MM.1S (cell line): ENCODE data around the gene C1orf232.

ENCODE experiments used
- DNase-seq: peaks from one replicate; pipeline ENCODE4 v3.0.0-alpha.2; 2015
- H2AFZ ChIP-seq: fragments of 300-600 bp; sonication (generic); 2 replicates; pipeline ENCODE4 v1.6.0; 2016; ENCODE audit warnings: antibody characterized with exemption, low read length
- H3F3A ChIP-seq: fragments of 300-600 bp; sonication (generic); 2 replicates; pipeline ENCODE4 v1.6.1; 2016; ENCODE audit warnings: mild to moderate bottlenecking, antibody characterized with exemption, low read length, moderate library complexity, mixed read lengths; ENCODE audit not compliant: insufficient read depth
- H3K27ac ChIP-seq: fragments of 300-600 bp; sonication (generic); 2 replicates; pipeline ENCODE4 v1.5.1; 2016; ENCODE audit warnings: mild to moderate bottlenecking, low read length
- H3K27me3 ChIP-seq: fragments of 300-600 bp; sonication (generic); replicated peaks from 2 replicates; pipeline ENCODE4 v1.6.0; 2016; ENCODE audit warnings: low read length; ENCODE audit not compliant: insufficient read depth
- H3K36me3 ChIP-seq: fragments of 300-600 bp; sonication (generic); replicated peaks from 2 replicates; pipeline ENCODE4 v1.6.1; 2016; ENCODE audit warnings: mild to moderate bottlenecking, low read length, mixed read lengths; ENCODE audit not compliant: insufficient read depth
- H3K4me1 ChIP-seq: fragments of 300-600 bp; sonication (generic); 2 replicates; pipeline ENCODE4 v1.6.1; 2016; ENCODE audit warnings: low read length, mixed read lengths
- H3K4me2 ChIP-seq: fragments of 300-600 bp; sonication (generic); 2 replicates; pipeline ENCODE4 v1.6.0; 2016; ENCODE audit warnings: low read depth, low read length
- H3K4me3 ChIP-seq: fragments of 300-600 bp; sonication (generic); 2 replicates; pipeline ENCODE4 v1.5.1; 2016; ENCODE audit warnings: low read length, mixed read lengths
- H3K79me2 ChIP-seq: fragments of 300-600 bp; sonication (generic); 2 replicates; pipeline ENCODE4 v1.6.1; 2016; ENCODE audit warnings: mixed run types, low read length, mixed read lengths
- H3K9ac ChIP-seq: fragments of 300-600 bp; sonication (generic); 2 replicates; pipeline ENCODE4 v1.6.1; 2016; ENCODE audit warnings: low read length, mixed read lengths
- H3K9me2 ChIP-seq: fragments of 300-600 bp; sonication (generic); replicated peaks from 2 replicates; pipeline ENCODE4 v1.6.1; 2016; ENCODE audit warnings: mild to moderate bottlenecking, low read length, mixed read lengths; ENCODE audit not compliant: insufficient read depth
- H3K9me3 ChIP-seq: fragments of 300-600 bp; sonication (generic); replicated peaks from 2 replicates; pipeline ENCODE4 v1.6.1; 2016; ENCODE audit warnings: mild to moderate bottlenecking, low read length, mixed read lengths; ENCODE audit not compliant: insufficient read depth
- H4K20me1 ChIP-seq: fragments of 300-600 bp; sonication (generic); 2 replicates; pipeline ENCODE4 v1.6.1; 2016; ENCODE audit warnings: mild to moderate bottlenecking, low read length, moderate library complexity, mixed read lengths; ENCODE audit not compliant: insufficient read depth
- EZH2 ChIP-seq: fragments of 300-600 bp; sonication (generic); optimal IDR thresholded peaks from 2 replicates; pipeline ENCODE3; 2017; ENCODE audit warnings: low read depth, mild to moderate bottlenecking, antibody characterized with exemption, low read length, mixed read lengths
- EZH2phosphoT487 ChIP-seq: fragments of 300-600 bp; sonication (generic); IDR thresholded peaks from 2 replicates; pipeline ENCODE4 v1.6.1; 2018; ENCODE audit warnings: antibody characterized with exemption, low read length
- TF ChIP-seq, protein P1 (sequence below): fragments of 300-600 bp; sonication (generic); IDR thresholded peaks from 2 replicates; pipeline ENCODE4 v1.5.1; 2016; ENCODE audit warnings: antibody characterized with exemption, low read length, mixed read lengths

Gene C1orf232

DNA sequence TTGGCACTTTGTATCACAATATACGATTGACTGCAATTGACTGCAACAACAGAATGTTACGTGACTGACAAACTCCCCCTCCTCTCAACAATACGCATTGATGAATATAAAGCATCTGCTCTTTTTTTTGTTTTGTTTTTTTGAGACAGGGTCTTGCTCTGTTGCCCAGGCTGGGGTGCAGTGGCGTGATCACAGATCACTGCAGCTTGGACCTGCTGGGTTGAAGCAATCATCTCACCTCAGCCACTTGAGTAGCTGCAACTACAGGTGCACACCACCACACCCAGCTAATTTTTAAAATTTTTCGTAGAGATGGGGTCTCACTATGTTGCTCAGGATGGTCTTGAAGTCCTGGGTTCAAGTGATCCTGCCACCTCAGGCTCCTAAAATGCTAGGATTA, 44.0 kb upstream of the C1orf232 start:
- Histone ChIP-seq H4K20me1 (no peaks in the 10 kb centered on the region), H3K27ac (no peak overlapping the region), H3F3A (no peaks in the 10 kb centered on the region), H3K36me3 (no peaks in the 10 kb centered on the region), H3K9me2 (no peaks in the 10 kb centered on the region), H3K79me2 (no peaks in the 10 kb centered on the region), H3K9ac (no peak overlapping the region), H3K4me2 (no peak overlapping the region), H3K4me1 (no peaks in the 10 kb centered on the region), H3K4me3 (no peak overlapping the region), H2AFZ (no peak overlapping the region), H3K27me3 (no peaks in the 10 kb centered on the region), H3K9me3 (no peaks in the 10 kb centered on the region)
- TF ChIP-seq, protein P1, sequence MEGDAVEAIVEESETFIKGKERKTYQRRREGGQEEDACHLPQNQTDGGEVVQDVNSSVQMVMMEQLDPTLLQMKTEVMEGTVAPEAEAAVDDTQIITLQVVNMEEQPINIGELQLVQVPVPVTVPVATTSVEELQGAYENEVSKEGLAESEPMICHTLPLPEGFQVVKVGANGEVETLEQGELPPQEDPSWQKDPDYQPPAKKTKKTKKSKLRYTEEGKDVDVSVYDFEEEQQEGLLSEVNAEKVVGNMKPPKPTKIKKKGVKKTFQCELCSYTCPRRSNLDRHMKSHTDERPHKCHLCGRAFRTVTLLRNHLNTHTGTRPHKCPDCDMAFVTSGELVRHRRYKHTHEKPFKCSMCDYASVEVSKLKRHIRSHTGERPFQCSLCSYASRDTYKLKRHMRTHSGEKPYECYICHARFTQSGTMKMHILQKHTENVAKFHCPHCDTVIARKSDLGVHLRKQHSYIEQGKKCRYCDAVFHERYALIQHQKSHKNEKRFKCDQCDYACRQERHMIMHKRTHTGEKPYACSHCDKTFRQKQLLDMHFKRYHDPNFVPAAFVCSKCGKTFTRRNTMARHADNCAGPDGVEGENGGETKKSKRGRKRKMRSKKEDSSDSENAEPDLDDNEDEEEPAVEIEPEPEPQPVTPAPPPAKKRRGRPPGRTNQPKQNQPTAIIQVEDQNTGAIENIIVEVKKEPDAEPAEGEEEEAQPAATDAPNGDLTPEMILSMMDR, result no peak
- TF ChIP-seq EZH2, result no peak
- TF ChIP-seq EZH2phosphoT487, result no peak
- no peak for DNase-seq

DNA sequence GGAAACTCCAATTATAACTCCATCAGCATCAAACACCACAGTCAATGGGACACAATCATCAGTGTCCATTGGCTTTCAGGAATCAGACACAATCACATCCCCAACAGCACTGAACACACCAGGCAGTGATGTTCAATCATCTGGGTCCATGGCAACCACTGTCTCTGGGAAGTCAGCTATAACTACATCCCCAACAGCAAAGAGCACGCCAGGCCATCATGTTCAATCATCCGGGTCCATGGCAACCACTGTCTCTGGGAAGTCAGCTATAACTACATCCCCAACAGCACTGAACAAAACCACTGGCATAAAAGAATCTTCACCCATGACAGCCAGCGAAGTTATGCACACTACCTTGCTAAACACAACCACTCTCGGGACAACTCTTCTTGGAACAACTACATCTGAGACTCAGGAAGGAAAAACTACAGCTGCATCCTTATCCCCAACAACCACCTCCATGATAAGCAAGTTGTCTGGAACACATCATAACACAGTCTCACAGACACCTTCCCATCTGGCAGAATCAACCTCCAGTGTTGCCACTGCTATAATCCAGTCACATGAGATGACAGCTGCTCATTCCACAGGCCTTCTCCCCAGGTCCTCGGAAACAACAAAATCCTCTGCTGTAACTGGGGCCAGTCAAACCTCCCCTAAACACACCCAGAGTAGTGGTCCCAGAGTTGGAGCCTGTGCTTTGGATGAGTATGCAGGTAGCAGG, 41.5 kb upstream of the C1orf232 start:
- Histone ChIP-seq H3K9me3 (no peaks in the 10 kb centered on the region), H2AFZ (no peak overlapping the region), H3K27me3 (no peaks in the 10 kb centered on the region), H3K79me2 (no peaks in the 10 kb centered on the region), H3K27ac (no peak overlapping the region), H3K4me3 (no peak overlapping the region), H4K20me1 (no peaks in the 10 kb centered on the region), H3K9me2 (no peaks in the 10 kb centered on the region), H3F3A (no peaks in the 10 kb centered on the region), H3K4me2 (no peak overlapping the region), H3K36me3 (no peaks in the 10 kb centered on the region), H3K4me1 (no peaks in the 10 kb centered on the region), H3K9ac (no peak overlapping the region)
- no peak for DNase-seq
- TF ChIP-seq, protein P1, result no peak
- TF ChIP-seq EZH2 (no peak), EZH2phosphoT487 (no peak)

DNA sequence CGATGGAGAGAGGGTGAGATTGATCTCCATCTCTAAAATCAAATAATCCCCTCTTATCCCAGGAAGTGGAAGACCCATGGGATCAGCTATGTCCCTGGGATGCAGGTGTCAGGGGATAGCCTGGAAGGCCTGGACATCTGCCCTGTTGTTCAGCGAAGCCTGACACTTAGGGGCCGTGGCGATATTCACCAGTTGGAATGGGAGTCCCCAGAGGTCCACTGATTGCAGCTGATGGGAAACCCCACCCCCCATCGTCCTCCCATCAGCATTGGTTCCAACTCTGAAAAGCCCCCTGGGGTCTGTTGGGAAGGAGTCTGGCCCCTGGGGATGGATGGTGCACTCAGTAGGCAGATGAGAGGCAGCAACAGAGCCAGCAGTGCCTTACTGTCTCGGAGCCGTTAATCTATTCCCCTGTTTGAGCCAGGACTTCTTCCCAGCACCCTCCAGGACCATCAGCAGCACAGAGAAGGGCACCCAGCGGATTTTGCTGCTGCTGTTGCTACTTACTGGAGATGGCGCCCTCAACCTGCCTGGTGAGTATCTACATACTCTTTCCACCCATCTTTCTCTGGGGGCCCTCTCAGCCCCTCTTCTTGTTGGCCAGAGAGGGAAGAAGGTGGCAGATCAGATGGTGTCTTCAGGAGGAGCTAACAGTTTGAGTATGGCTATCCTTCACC, 35.0 kb upstream of the C1orf232 start:
- H3K9me3 ChIP-seq, result no peaks in the 10 kb centered on the region
- TF ChIP-seq, protein P1, result no peak
- no peak for TF ChIP-seq EZH2phosphoT487
- no peak for TF ChIP-seq EZH2
- H3K9me2 ChIP-seq, result no peaks in the 10 kb centered on the region
- H3F3A ChIP-seq, result no peaks in the 10 kb centered on the region
- H3K4me3 ChIP-seq, result no peak overlapping the region
- H4K20me1 ChIP-seq, result no peaks in the 10 kb centered on the region
- no peak overlapping the region for H3K9ac ChIP-seq
- DNase-seq, result no peak
- no peaks in the 10 kb centered on the region for H3K36me3 ChIP-seq
- H3K27ac ChIP-seq, result no peak overlapping the region
- H2AFZ ChIP-seq, result no peak overlapping the region
- no peaks in the 10 kb centered on the region for H3K27me3 ChIP-seq
- no peaks in the 10 kb centered on the region for H3K79me2 ChIP-seq
- H3K4me1 ChIP-seq, result peaks cover 13% of the 10 kb centered on the region
- H3K4me2 ChIP-seq, result no peak overlapping the region
